Measurements from ENCODE around the gene DBNDD1.
"Not testable (repeated sequence)": the region's sequence is repeated elsewhere in the genome, so short reads cannot be mapped to it uniquely, and the experiment has no call there.

Gene DBNDD1

DNA sequence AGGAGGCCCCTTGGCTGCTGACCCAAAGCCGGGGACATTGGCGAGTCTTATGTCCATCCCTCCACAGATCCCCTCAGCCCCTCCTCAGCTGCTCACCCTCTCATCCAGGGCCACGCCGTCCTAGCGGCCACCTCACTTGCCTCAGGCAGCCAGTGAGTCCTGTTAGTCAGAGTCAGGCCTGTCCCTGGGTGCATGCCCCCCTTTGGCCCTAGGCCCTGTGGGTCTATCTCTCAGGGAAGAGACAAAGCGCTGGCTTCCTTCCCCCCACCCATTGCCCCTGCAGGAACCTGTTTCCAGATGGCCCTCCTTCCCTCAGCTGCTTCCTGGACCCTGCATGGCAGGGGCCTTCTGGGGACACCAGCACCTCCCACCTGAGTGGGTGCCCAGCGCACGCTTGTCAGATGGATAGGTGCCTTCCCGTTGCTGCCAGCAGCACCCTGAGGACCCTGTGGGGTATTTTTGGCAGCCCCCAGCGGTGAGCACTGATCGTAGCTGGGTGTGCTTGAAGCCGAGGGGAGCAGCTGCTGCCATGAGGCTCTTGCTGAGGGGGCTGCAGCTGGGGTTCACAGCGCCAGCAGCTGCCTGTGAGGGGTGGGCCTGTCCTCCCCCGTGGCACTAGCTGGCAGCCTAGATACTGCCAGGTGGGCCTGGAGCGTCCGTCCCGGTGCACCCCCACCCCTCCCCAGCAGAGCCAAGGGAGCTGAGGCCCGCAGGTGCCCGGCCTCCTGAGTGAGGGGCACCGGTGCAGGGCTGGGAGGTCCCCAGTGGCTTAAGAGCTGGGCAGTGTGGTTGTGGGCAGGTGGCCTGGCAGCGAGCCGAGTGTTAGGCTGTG, 8.4 kb downstream of the DBNDD1 start:
- DNase-seq: no peak

DNA sequence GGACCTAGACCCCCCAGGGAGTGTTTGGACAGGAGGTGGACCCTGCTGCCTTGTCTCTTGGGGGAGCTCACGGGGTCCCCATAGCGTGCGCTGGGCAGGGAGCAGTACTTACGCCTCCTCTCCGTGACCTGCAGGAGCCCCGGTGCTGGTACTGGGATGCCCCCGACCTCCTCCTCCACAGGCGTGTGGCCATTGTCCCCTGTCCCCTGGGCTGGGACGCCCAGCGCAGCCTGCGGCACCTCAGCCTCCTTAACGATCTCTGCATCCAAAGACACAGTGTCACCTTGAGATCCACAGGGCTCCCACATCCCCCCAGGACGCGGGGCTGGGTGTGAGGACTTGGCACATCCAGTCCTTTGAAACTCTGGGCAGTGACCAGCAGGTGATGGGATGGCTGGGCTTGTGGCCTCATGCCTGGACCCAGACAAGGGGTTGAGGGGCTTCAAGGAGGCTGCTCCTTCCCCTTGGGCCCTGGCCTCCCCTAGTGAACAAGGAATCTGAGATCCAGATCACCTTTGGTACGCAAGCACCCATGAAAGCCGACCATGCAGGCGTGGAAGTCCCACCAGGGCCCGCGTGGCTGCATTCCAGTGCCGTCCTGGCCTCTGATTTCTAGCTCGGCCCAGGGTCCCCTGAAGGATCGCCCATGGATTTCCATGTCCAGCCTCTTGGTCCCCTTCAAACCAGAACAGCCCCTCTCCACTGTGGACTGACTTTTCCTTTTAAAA, 9.9 kb downstream of the DBNDD1 start:
- no peak for DNase-seq

DNA sequence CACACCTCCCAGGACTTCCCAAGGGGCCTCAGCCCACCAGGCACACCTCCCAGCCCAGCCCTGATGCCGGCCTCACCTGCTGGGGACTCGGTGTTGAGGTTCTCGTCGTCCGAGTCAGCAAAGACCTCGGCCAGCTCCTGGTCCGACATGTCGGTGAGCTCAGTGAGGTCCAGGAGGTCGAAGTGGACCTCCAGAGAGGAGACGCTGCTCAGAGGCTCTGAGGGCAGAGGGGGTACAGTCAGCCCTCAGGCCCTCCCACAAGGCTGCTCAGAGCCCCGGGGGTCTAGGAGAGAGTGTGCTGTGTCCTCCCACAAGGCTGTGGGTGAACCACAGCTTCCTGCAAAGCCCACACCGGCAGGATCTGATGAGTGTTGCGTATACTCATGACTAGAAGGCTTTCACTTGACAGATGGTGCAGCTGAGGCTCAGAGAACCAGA, 10.5 kb downstream of the DBNDD1 start:
- peak; percentile 83 for DNase-seq

DNA sequence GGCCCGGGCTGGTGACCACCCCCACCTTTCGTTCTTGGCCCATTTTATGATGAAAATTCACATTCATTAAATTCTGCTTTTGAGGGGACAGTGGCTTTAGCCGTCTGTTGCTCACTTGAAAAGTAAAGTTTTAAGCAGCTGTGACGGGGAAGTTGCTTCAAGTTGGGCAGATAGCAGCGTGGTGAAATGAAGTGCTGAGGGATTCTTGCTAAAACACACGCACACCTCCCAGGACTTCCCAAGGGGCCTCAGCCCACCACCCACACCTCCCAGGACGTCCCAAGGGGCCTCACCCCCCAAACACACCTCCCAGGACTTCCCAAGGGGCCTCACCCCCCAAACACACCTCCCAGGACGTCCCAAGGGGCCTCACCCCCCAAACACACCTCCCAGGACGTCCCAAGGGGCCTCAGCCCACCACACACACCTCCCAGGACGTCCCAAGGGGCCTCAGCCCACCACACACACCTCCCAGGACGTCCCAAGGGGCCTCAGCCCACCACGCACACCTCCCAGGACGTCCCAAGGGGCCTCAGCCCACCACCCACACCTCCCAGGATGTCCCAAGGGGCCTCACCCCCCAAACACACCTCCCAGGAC, 11.5 kb downstream of the DBNDD1 start:
- not testable (repeated sequence) for DNase-seq

DNA sequence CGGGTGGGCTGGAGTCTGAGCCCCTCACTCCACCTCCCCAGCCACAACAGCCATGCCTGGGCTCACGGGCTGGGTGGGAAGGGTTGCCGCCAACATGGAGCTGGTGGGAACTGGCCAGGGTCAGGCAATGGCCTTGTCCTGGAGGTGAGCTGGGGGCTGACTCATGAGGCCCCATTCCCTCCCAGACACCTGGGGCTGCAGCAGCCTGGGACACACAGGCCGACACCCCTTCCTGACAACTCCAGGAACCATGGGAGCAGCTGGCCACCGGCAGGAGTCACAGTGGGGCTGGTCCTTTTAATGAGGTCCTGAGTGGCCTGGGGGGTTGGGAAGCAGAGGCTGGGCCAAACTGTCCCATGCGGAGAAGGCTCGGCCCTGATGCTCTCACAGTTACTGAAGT, 12.2 kb downstream of the DBNDD1 start:
- DNase-seq: no peak

DNA sequence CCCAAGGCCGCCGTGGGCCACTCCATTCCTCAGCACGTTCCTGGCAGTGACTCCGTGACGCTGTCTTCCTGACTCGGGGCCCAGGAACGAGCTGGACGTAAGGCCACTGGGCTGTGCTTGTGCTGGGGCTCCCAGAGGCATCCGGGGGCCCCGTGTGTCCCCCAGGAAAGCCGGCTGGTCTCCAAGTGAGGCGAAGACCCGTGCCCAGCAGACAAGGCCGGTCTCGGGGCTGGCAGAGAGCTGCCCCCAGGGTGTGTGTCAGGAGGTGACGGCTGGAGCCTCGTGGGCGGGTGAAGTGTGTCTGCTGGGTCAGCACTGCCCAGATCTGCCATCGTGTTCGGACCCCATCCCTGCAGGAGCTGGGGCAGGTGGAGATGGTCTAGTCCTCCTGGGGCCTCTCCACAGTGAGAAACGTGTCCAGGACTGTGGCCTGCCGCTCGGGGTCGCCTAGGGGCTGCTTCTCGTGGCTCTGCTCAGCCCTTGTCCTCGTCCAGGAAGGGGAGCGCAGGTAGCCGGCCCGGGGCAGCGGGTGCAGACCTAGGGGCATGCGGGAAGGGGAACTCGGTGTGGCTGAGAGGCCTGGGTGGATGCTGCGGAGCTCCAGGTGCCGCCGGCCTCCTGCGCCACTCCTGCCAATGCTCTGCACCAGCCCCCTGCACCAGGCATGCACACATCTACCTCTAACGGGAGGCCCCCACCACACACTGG, 13.1 kb downstream of the DBNDD1 start:
- DNase-seq: no peak

DNA sequence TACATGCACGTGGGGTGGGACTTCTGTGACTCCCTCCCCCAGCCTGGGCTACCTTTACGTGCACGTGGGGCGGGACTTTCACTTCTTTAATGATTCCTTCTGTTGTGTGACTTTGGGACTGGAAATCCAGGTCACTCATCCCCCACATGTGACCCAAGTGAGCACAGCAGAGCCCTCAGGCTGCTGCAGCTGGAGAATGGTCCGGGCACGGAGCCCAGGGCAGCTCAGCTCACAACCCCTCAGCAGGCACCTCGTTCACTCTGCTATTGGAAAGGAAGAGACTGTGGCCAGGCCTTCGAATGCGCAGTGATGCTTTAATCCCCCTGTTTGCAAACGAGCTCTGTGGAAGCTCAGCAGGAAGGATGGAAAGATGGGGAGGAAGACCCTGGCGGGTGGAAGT, 14.7 kb downstream of the DBNDD1 start:
- DNase-seq: no peak

DNA sequence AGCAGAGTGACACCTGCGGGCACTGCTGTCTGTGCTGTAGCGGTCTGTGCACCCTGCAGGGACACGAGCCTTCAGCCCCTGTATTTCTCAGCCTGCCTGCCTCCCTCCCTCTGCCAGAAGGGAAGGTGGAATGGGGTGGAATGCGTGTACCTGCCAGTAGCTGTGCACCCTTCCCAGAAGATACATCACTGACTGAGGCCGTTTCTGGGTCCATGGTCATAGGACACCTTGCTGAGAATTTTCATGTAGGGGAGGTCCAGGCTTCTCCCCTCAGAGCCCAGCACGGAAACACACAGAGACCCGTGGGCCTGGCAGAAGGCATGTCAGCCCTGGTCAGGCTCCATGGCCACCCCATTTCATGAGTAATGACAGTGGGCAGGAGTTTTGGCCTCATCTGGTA, 16.5 kb downstream of the DBNDD1 start:
- DNase-seq: no peak

DNA sequence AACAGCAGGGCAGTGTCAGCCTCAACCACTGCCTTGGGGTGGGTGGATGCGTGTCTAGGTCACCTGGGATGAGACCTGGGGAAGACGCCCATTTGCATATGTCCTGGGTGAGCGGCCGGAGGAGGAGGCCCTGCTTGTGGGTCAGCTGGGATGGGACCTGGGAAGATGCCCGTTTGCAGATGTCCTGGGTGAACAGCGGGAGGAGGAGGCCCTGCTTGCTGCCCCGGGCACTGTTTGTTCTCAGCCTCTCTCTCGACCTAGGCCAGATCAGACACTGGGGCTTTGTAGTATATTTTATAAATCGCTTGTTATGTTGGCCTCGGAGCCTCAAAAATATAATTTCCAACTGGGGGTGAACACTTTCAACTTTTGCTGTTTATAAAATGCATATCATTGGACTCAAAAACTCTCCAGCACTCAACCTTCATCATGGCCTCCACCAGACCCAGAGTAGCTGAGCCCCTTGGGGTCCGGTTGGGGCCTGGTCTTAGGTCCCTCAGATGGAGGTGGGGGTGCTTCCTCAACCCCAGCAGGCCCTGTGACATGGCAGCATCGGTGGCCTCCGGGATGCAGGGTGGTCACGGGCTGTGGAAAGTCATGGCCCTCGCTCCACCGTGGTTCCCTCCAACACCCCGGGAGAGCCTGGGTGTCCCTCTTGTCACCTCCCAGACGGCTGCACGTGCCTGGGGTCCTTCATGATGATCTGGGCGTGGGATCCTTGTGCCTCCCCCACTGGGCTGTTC, 17.3 kb downstream of the DBNDD1 start:
- DNase-seq: no peak

DNA sequence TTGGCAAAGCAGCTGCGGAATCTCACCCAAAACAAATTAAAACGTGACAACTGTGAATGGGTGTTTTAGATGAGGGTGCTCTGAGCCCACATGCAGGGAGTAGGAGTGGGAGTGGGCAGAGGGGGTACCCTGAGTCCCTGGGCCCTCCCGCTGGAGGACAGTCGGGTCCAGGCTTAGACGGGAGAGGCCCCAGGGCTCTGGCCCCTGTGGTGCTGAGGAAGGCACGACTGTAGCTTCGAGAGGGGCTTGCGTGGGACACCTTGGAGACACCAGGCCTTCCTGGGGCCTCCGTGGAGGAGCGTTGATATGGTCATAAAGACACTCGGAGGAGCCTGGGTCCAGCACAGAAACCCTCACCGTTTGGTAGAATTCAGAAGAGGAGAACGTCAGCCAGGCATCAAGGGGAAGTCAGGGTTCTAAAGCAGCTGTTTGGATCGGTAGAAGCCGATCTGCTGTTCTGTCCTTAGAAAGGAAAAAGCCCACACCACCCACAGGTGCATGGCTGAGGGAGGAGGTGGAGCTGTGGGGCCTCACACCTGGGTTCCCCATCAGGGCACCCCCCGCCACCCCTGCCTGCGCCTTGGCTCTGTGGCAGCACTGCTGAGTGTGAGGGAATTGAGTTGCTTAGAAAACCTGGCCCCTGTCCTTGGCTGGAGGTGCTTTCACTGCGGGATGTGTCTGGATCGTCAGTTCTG, 18.4 kb downstream of the DBNDD1 start:
- DNase-seq: no peak

DNA sequence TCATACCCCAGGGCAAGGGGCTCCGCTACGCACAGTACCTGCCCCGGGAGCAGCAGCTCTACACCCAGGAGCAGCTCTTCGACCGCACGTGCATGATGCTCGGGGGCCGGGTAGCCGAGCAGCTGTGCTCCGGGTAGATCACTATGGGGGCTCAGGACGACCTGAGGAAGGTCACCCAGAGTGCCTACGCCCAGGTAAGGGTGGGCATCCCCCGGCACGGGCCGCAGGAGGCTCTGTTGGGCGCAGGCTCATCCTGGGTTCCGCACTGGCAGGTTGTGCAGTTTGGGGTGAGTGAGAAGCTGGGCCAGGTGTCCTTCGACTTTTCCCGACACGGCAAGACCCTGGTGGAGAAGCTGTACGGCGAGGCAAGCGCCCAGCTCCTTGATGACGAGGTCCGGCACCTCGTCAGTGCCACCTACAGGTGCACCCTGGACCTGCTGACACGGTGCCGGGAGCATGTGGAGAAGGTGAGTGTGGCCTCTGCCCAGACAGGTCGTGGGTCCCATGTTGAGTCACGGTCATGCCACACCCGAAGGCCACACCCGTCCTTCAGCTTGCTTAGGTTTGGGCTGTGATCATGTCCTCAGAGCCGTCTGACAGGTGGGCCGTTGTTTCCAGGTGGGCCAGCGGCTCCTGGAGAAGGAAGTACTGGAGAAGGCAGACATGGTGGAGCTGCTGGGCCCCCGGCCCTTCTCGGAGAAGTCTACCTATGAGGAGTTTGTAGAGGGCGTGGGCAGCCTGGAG, 19.3 kb downstream of the DBNDD1 start:
- DNase-seq: no peak

DNA sequence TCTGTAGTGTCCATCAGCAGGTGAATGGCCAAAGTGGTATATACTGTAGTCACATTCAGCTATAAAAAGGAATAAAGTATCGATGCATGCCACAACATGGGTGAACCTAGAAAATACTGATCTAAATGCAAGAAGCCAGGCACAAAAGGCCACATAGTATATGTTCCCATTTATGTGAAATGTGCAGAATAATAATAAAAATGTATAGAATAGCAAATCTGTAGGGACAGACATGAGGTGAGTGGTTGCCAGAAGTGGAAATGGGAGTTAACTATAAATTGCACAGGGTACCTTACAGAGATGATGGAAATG, 23.1 kb downstream of the DBNDD1 start:
- DNase-seq: no peak

DNA sequence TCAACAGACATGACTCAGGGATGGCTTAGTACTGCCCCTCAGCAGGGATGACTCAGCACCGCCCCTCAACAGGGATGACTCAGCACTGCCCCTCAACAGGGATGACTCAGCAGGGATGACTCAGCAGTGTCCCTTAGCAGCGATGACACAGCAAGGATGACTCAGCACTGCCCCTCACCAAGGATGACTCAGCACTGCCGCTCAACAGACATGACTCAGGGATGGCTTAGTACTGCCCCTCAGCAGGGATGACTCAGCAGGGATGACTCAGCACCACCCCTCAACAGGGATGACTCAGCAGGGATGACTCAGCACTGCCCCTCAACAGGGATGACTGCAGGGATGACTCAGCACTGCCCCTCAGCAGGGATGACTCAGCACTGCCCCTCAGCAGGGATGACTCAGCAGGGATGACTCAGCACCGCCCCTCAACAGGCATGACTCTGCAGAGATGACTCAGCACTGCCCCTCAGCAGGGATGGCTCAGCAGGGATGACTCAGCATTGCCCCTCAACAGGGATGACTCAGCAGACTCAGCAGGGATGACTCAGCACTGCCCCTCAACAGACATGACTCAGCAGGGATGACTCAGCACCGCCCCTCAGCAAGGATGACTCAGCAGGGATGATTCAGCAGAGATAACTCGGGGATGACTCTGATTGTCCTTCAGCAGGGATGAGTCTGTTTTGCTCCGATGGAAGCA, 23.6 kb downstream of the DBNDD1 start:
- peak; percentile 88 for DNase-seq

DNA sequence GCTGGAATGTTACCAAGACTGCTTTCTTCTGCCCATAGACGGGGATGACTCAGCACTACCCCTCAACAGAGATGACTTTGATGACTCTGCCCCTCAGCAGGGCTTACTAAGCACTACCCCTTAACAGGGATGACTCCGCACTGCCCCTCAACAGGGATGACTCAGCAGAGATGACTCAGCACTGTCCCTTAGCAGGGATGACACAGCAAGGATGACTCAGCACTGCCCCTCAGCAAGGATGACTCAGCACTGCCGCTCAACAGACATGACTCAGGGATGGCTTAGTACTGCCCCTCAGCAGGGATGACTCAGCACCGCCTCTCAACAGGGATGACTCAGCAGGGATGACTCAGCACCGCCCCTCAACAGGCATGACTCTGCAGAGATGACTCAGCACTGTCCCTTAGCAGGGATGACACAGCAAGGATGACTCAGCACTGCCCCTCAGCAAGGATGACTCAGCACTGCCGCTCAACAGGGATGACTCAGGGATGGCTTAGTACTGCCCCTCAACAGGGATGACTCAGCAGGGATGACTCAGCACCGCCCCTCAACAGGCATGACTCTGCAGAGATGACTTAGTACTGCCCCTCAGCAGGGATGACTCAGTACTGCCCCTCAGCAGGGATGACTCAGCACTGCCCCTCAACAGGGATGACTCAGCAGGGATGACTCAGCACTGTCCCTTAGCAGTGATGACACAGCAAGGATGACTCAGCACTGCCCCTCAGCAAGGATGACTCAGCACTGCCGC, 24.4 kb downstream of the DBNDD1 start:
- peak; percentile 88 for DNase-seq

DNA sequence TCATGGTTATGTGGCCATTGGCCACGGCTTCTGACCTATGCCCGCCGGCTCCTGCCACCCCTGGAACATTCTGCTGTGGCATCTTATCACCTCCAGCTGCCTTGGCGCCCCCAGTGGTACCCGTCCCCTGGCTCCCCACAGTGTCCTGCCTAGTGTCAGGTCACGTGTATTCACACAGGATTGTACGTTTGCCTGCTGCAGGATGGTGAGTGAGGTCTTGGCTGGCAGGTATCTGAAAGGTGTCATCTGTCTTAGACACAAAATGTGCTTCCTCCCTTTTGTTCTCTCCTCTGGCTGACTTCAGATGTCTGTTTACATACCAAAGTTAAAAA, 24.9 kb downstream of the DBNDD1 start:
- DNase-seq: no peak

DNA sequence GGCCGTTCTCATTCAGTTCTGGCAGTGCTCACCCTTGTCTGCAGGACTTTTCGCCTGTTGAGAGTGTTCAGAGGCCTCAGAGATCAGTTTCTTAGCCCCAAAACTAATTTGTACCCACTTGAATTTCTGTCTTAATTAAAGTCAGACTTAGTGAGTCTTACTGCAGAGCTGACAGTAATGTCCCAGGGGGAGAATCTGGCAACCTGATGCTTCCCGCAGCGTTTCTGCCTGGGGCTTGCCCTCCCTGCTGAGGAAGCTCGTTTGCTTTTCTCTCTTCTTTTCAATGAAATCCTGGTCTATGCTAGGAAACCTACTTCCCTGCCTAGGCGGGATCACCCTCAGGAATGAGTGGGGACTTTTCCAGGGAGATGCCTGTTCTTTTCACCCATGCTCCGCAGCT, 25.3 kb downstream of the DBNDD1 start:
- no peak for DNase-seq

DNA sequence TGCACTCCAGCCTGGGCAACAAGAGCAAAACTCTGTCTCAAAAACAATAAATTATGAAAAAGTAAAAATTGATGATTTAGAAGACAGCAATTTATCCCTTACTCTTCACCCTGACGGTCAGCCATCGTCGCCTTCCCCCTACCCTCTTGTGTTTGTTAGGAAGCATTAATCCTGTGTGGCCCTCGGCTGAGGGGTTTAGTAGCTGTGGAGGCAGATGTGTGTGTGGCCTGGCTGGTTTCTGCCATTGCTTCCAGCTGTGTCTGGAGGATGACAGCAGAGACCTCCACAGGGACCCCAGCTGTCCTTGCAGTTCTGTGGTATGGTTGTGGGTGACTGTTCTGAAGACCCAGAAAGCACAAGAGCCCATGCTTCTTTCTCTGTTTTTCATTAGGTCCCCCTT, 25.9 kb downstream of the DBNDD1 start:
- DNase-seq: no peak

DNA sequence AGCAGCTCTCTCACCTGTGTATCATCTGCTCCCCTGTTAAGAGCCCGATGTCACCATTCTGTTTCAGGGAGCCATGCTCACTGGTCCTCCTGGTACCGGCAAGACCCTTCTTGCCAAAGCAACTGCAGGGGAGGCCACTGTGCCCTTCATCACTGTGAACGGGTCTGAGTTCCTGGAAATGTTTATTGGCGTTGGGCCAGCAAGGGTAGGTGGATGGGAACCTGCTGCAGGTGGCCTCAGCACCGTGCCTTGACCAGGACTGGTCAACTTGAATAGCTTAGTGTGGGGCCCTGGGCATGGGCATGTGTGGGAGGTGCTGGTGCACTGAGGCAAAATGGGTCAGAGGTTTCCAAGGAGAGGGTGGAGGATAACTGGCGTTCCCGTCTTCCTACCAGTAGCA, 28.5 kb downstream of the DBNDD1 start:
- DNase-seq: no peak

DNA sequence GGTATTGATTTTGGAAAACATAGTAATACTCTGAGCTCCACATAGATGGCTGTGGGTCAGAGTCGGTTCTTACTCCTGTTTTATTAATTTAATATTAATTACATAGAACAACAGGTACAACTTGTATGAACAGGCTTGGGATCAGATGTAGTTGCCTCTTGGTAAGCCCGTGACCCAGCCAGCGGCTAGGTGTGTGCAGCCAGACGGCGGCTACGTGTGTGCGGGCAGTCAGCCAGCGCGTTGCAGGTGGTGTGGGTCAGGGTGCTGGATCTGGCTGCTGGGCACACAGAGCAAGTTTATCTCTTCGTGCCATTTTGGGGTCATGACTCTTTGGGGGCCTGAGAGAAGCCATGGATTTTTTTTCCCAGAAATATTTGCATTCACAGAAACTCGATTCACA, 30.3 kb downstream of the DBNDD1 start:
- DNase-seq: no peak

DNA sequence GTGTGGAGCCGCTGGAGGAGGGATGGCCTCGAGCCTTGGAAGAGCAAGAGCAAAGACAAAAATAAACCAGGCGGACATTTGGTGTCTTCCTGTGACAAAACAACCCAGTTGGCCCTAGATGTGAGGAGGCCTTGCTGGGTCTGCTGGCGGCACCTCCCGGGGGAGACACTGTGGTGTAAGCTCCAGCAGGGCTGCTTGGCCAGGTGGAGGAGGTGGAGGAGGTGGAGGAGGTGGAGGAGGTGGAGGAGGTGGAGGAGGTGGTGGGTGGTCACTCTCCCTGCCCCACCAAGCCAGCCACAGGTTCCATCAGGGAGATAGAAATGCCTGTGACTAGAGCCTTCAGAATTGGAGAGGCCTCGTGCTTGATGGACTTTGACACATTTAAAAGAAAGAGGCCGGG, 32.1 kb downstream of the DBNDD1 start:
- no peak for DNase-seq

Data from activated effector memory CD4-positive, alpha-beta T cell treated with anti-CD3 and anti-CD28 coated beads, Interleukin-2, amount 50 U/mL, for 16 hours (primary cell).